ENCODE results near the gene DNAH8.
"Not testable (repeated sequence)": the region's sequence is repeated elsewhere in the genome, so short reads cannot be mapped to it uniquely, and the experiment has no call there.

DNAH8 gene

GRCh38 chr6:38910207-38910606 is 195.1 kb downstream of the DNAH8 start:
- no peak for DNase-seq

GRCh38 chr6:38912378-38912777 is 197.3 kb downstream of the DNAH8 start:
- no peak for DNase-seq

- no peak for DNase-seq
Observed at GRCh38 chr6:38915205-38915925, 200.3 kb downstream of the DNAH8 start.

- DNase-seq = not testable (repeated sequence)
Observed at GRCh38 chr6:38921540-38921939, 206.4 kb downstream of the DNAH8 start.

GRCh38 chr6:38924791-38925509 is 209.8 kb downstream of the DNAH8 start:
- no peak for DNase-seq

GRCh38 chr6:38929560-38929959 is 214.4 kb downstream of the DNAH8 start:
- no peak for DNase-seq

- DNase-seq = no peak
Observed at GRCh38 chr6:38933426-38933825, 218.3 kb downstream of the DNAH8 start.

- no peak for DNase-seq
Observed at GRCh38 chr6:38935051-38935450, 219.9 kb downstream of the DNAH8 start.

GRCh38 chr6:38937839-38938613 is 222.9 kb downstream of the DNAH8 start:
- no peak for DNase-seq

- DNase-seq = no peak
Observed at GRCh38 chr6:38938741-38939140, 223.6 kb downstream of the DNAH8 start.

- no peak for DNase-seq
Observed at GRCh38 chr6:38942442-38942841, 227.3 kb downstream of the DNAH8 start.

GRCh38 chr6:38942965-38943364 is 227.9 kb downstream of the DNAH8 start:
- no peak for DNase-seq

- DNase-seq = no peak
Observed at GRCh38 chr6:38943964-38944363, 228.9 kb downstream of the DNAH8 start.

- no peak for DNase-seq
Observed at GRCh38 chr6:38944655-38945279, 229.7 kb downstream of the DNAH8 start.

GRCh38 chr6:38955861-38956260 is 240.8 kb downstream of the DNAH8 start:
- DNase-seq = no peak

- no peak for DNase-seq
Observed at GRCh38 chr6:38957426-38957825, 242.3 kb downstream of the DNAH8 start.

GRCh38 chr6:38959138-38959537 is 244.0 kb downstream of the DNAH8 start:
- no peak for DNase-seq

- no peak for DNase-seq
Observed at GRCh38 chr6:38968702-38969149, 253.6 kb downstream of the DNAH8 start.

GRCh38 chr6:38973178-38974057 is 258.3 kb downstream of the DNAH8 start:
- no peak for DNase-seq

- no peak for DNase-seq
Observed at GRCh38 chr6:38974389-38975151, 259.5 kb downstream of the DNAH8 start.

- no peak for DNase-seq
Observed at GRCh38 chr6:38975621-38976049, 260.5 kb downstream of the DNAH8 start.

Measured in left hindlimb (tissue), 1 donor.